SH-SY5Y (cell line): ENCODE data around the gene HMGA1.

Source experiments
- GATA2 ChIP-seq: IDR thresholded peaks from 2 replicates; pipeline ENCODE4 v1.6.1; 2011; ENCODE audit warnings: mild to moderate bottlenecking, low read depth, low read length
- GATA3 ChIP-seq: IDR thresholded peaks from 2 replicates; pipeline ENCODE4 v1.6.1; 2011; ENCODE audit warnings: low read depth, mild to moderate bottlenecking, low read length, moderate library complexity

HMGA1 gene

GRCh38 chr6:34232901-34233300, 3.8 kb upstream of the HMGA1 start:
- TF ChIP-seq GATA2 (no peak), GATA3 (no peak)

GRCh38 chr6:34233867-34234266, 2.8 kb upstream of the HMGA1 start:
- TF ChIP-seq GATA3 (no peak), GATA2 (no peak)

- TF ChIP-seq GATA3, result no peak
- no peak for TF ChIP-seq GATA2
Observed at GRCh38 chr6:34234667-34235306, 1.9 kb upstream of the HMGA1 start.

- TF ChIP-seq GATA2, result no peak
- TF ChIP-seq GATA3, result no peak
Observed at GRCh38 chr6:34235307-34236130, 1.2 kb upstream of the HMGA1 start.

GRCh38 chr6:34236131-34236442, 586 bp upstream of the HMGA1 start:
- no peak for TF ChIP-seq GATA3

- TF ChIP-seq GATA3 (no peak), GATA2 (no peak)
Observed at GRCh38 chr6:34237316-34237721, 646 bp downstream of the HMGA1 start.

DNA sequence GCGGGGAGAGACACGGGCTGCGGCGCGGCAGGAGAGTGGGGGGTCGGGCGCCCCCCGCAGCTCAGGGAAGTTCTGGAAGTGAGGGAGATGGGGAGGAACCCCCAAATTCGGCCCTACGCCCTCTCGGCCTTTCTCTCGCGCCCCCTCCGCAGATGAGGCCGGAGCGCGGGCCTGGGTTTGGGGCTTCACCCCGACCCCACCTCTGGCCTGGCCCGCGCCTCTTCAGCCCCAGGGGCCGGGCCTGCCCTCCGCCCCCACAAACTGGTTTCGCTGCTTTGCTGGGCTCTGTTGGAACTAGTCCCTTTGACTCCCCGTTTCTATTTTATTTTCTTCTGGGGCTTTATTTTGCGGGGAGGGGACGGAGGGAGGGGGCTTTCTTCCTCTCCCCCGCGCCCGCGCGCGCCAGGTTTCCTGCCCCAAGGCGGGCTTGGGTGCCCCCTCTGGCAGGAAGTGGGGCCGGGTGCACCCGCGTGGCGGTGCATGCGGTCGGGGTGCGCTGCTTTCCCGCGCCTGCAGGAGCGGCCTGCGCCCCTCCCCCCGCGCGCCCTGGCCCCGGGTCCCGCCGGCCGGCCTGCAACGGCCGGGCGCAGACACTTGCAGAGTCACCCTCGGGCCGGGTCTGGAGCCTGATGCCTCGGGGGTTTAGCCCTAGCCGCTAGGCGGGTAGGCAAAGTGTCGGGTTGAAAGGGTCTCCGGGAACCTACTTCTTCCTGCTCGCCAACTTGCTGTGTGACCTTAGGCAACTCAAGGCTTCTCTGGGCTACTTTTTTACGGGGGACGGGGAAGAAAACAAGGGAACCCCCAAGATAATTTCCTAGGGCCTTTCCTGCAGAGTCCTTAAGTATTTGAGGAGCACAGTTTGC, 1.3 kb downstream of the HMGA1 start:
- no peak for TF ChIP-seq GATA2
- TF ChIP-seq GATA3, result no peak

GRCh38 chr6:34238585-34239499, 2.2 kb downstream of the HMGA1 start:
- no peak for TF ChIP-seq GATA3

DNA sequence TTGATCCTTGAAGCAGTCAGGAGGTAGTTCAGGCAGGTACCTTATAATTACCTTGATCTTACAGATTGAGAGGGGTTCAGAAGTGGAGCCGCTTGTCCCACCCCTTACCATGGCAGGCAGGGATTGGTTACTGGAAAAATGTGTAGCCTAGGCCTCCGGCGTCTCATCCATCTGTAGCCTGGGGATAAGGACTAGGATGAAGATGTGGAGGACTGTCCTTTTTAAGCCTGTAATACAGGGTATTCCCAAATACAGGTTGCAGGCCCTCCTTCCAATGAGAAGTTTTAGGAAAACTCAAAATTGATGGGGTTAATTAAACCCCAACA, 2.8 kb downstream of the HMGA1 start:
- TF ChIP-seq GATA3 (no peak), GATA2 (no peak)

DNA sequence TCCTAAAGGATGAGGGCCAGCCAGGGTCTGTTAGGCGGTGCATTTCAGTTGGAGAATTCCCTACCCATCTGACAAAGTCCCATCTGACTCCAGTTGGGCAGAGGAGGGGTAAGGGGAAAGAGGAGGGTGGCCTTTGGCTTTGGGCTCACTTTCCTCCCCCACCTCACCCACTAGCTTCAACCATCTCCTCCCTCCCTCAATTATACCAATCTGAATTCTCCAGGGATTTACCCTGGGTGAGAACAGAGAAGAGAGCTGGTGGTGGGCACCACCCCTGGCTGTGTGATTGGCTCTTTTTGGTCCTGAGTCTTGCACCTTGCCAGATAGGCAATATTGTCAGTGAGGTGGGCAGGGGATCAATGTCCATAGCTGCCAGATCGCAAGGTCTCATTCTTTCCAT, 3.2 kb downstream of the HMGA1 start:
- TF ChIP-seq GATA3 (no peak), GATA2 (no peak)

GRCh38 chr6:34240329-34241248, 3.9 kb downstream of the HMGA1 start:
- TF ChIP-seq GATA3 (no peak), GATA2 (no peak)

DNA sequence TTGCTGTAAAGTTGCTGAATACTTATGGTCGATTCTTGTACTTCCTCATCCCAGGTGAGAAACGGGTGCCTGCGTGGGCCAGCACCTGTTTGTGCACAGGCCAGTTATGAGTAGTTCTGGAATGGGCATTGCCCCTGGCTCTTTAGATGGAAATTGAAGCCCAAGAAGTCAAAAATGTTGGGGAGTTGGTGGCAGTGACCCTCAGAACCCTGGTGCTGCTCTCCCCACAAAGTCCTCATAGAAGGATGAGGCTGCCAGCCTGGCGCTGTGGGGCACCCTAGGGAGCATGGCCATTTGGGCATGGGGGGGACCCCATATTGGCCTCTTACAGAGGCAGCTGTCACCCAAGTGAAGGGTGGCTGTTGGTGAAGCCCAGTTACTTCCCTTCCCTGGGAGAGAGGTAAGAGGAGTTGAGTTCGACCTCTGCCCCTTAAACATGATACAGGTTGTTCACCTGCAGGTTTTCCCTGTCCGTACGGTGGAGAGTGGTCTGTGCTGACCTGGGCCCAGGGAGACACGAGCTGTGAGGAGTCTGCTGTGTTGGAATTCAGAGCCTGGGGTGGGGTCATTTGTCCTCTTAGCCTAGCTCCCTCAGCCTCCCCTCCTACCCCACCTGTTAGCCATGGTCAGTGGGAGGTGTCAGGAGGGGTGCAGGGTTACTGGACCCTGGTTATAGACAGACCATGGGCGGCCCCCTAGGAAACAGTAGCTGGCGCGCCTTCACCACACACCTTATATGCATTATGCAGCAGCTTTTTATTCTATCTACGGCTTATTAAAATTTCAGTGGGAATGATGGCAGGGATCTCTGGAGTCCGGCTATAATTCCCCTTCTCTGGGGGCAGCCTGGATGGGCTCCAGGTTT, 4.9 kb downstream of the HMGA1 start:
- TF ChIP-seq GATA3 (no peak), GATA2 (no peak)
